Brain microvascular endothelial cell (primary cell): ENCODE measurements around the gene MADD.

Experiments
- DNase-seq: peaks from one replicate; pipeline ENCODE4 v3.0.0-alpha.2; 2020
- H3K27ac ChIP-seq: fragments of 250-450 bp; sonication (Bioruptor Pico); 2 replicates; pipeline ENCODE4 v1.5.1; 2020; ENCODE audit warnings: mild to moderate bottlenecking, moderate library complexity
- H3K27me3 ChIP-seq: fragments of 250-450 bp; sonication (Bioruptor Pico); replicated peaks from 2 replicates; pipeline ENCODE4 v1.5.1; 2020; ENCODE audit warnings: mild to moderate bottlenecking
- H3K36me3 ChIP-seq: fragments of 250-450 bp; sonication (Bioruptor Pico); replicated peaks from 2 replicates; pipeline ENCODE4 v1.5.1; 2020; ENCODE audit warnings: mild to moderate bottlenecking
- H3K4me3 ChIP-seq: 2 replicates; pipeline ENCODE4 v1.5.1; 2011; ENCODE audit warnings: low read depth, mild to moderate bottlenecking, control low read depth, low read length, moderate library complexity
- CTCF ChIP-seq: IDR thresholded peaks from 2 replicates; pipeline ENCODE4 v1.5.1; 2011; ENCODE audit warnings: low read depth, mild to moderate bottlenecking, moderate library complexity, low read length, control low read depth, inconsistent platforms; ENCODE audit errors: missing control alignments
- in situ Hi-C: cut with HindIII; loops from 2 replicates; pipeline ENCODE4 v1.10.0; 2017; ENCODE audit warnings: low sequenced_read_pairs, low pct_ligation_motif_present

Gene MADD

GRCh38 chr11:47340980-47341775 is 71.2 kb downstream of the MADD start:
- no peak overlapping the region for H3K27ac ChIP-seq
- no peak for TF ChIP-seq CTCF
- H3K4me3 ChIP-seq: no peak overlapping the region
- H3K27me3 ChIP-seq: peaks cover 2% of the 10 kb centered on the region
- H3K36me3 ChIP-seq: no peaks in the 10 kb centered on the region
- in situ Hi-C loops: no loop called here
- no peak for DNase-seq

- H3K36me3 ChIP-seq: no peaks in the 10 kb centered on the region
- H3K4me3 ChIP-seq: no peak overlapping the region
- no peak for DNase-seq
- in situ Hi-C loops: no loop called here
- no peak for TF ChIP-seq CTCF
- H3K27me3 ChIP-seq: peaks cover 2% of the 10 kb centered on the region
- no peak overlapping the region for H3K27ac ChIP-seq
Measured at GRCh38 chr11:47342036-47342803, 72.3 kb downstream of the MADD start.

GRCh38 chr11:47342854-47343253 is 72.9 kb downstream of the MADD start:
- Histone ChIP-seq H3K36me3 (no peaks in the 10 kb centered on the region), H3K27ac (no peak overlapping the region), H3K27me3 (peaks cover 2% of the 10 kb centered on the region), H3K4me3 (no peak overlapping the region)
- no peak for DNase-seq
- in situ Hi-C loops: no loop called here
- no peak for TF ChIP-seq CTCF

GRCh38 chr11:47345890-47346563 is 76.1 kb downstream of the MADD start:
- H3K36me3 ChIP-seq: no peaks in the 10 kb centered on the region
- in situ Hi-C loops: no loop called here
- H3K27me3 ChIP-seq: peaks cover 2% of the 10 kb centered on the region
- no peak for TF ChIP-seq CTCF
- DNase-seq: no peak
- no peak overlapping the region for H3K27ac ChIP-seq
- H3K4me3 ChIP-seq: no peak overlapping the region

- Histone ChIP-seq H3K4me3 (no peak overlapping the region), H3K36me3 (no peaks in the 10 kb centered on the region), H3K27me3 (peaks cover 2% of the 10 kb centered on the region), H3K27ac (no peak overlapping the region)
- in situ Hi-C loops: no loop called here
- no peak for DNase-seq
- TF ChIP-seq CTCF: no peak
Measured at GRCh38 chr11:47347137-47347536, 77.2 kb downstream of the MADD start.
